HG03558 (cell line): ENCODE data around the gene C11orf87.

ENCODE experiments used
- ATAC-seq: cut with Tn5 transposase; IDR thresholded peaks from one replicate; pipeline ENCODE4 v1.9.1; 2021; ENCODE audit warnings: moderate number of reproducible peaks; ENCODE audit not compliant: unreplicated experiment; ENCODE audit errors: extremely low read depth

Gene C11orf87

DNA sequence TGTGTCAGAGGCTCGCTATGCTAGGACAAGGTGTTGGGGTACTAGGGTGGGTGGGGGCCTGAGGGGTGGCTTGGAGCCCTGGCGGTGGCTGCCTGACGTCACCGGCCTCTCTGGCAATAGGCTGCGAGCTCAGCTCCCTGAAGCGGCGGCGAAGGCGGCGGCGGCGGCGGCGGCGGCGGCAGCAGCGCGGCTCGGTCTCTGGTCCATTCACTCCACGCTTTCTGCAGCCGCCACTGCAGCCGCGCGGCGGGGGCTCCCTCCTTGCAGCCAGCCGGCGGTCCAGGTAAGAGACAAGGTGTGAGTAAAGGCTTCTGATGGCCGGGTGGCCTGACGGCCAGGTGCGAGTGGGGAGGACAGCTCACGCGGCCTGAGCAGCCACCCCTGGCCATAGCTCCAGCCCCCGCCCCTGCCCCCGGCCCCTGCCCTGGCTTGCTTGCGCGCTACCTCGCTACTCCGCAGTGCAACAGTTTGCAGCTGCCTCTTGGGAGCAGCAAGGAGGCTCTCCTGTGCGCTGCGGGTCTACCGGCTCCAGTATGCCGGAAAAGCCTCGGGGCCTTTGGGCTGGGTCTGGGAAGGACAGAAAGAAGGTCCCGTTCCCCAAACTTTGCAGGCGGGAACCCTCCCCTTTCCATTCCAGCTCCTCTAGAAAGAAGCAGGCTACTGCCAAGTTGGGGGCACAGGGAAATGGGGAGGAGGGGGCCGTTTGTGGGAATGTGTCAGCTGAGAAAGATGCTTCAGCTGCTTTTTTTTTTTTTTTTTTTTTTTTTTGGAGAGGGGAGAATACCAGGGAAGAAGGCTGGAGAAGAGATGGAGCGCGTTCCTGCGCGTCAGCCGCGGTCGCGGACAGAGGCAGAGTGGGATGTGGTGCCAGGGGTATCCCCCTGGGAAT lies at the start of gene C11orf87:
C11orf87 (plus strand) TSS at position 210 of the 889 bp plus-strand sequence. CDS start 1,444 bp downstream, outside the sequence.
- ATAC-seq, result no peak

DNA sequence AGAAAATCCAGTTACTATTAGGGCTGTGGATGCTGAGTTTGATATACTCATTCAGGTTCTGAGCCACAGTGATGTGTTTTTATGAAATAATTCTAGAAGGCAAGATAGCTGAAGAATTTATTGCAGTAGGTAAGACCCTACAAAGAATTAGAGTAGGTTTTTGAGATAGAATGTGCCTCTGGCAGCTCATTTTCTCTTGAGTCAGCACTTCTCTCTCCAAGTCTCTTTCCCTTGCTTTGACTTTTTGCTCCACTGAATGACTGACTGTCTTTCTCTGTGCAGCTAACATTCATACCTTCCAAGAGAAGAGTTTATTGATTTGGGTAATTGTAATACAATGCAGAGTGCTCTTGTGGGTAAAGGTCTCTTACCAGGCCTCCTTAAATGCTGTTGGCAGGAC lies 48.0 kb upstream of the C11orf87 start:
- no peak for ATAC-seq

DNA sequence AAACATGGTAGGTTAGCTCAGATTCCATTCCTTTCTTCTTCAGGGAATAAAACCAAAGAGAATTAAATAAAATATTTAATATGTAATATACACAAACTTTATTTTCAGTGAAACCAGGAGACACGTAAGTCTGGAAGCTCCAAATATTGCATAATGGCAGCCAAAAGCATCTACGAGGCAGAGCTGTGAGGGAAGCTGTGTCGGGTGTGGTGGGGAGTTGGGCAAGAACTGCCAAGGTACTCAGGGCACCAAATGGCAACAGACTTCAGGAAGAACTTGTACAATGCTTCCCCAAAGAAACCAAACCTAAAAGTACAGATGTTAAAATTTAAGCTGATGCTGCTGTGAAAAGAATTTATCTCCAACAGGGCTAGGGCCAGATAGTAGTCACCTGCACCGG lies 47.5 kb upstream of the C11orf87 start:
- ATAC-seq, result no peak

DNA sequence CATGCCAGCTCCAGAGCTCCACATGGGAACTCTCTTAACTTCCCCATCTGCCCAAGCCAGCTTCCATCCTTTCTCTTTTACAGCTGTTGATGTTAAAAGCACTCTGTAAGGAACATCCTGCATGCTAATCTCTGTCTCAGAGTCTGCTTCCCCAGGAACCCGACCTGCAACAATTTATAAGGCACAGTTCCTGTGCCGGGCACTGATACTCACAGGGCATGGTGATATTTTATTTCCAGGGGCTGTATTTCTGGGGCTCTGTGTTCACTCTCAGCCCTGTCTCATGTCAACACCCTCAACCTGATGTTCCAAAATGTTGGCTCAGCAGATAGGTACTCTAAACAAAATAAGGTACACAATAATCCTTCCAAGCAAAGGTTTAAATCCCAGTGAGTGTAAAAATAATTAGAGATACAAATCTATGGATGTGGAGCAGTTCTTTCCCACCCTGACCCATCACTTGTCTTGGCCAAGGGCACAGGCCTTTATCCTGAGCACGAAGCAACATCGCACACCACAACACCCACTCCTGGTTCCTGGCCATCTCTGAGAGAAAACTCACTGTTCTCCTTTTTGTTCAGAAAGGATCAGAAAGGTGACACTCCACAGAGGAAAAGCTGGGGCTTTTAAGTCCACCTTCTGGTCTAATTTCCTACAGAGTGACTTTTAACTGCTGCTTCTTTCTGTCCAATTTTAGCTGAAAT lies 44.8 kb upstream of the C11orf87 start:
- no peak for ATAC-seq

DNA sequence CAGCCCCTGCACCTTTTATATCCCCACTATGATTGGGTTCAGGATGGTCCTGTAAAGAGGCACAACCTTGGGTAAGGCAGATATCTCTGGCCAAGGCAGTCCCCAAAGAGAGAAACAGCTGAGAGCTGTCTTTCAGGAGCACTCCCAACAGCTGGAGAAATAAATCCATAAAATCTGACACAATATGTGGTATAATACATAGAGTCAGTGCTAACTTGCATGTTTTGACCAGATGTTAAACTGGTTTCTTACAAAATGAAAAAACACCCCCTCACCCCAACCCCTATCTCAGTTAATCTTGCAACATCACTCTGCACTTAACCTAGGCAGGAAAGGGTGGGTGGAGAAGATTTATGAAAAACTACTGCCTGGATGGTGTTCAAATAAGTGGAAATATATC lies 44.0 kb upstream of the C11orf87 start:
- no peak for ATAC-seq

DNA sequence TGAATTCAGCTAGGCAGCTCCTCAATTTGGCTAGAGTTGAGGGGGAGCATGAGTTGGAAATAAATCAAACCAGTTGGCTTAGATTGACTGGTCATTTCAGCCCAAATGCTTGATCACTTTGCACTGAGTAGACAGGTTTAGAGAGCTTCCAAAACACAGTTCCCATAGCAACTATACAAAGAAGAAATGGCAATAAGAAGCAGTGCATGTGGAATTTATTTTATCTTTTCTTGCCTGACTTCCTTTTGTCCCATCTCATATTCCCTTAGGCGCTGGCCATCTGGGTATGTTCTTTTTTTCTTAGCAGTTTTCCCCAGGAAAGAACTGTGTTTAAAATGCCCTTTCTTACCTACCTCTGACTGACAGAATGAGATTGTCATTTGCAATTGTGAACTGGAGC lies 38.7 kb upstream of the C11orf87 start:
- no peak for ATAC-seq

DNA sequence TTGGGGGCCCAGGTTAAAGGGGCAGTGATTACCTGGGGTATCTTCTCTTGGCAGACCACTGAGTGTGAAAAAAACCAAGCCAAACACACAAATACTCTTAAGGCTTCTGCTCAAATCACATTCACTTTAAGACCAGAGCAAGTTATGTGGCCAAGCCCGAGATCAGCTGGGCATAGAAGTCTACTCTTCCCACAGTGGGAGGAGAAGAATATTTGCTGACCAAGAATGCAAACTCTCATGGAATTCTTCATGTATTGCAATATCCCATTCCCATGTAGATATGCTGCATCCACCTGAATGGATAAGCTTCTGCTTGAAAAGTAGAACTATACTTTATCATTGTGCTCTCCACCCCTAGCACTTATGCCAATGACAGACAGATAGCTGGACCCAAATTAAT lies 37.1 kb upstream of the C11orf87 start:
- ATAC-seq, result no peak

DNA sequence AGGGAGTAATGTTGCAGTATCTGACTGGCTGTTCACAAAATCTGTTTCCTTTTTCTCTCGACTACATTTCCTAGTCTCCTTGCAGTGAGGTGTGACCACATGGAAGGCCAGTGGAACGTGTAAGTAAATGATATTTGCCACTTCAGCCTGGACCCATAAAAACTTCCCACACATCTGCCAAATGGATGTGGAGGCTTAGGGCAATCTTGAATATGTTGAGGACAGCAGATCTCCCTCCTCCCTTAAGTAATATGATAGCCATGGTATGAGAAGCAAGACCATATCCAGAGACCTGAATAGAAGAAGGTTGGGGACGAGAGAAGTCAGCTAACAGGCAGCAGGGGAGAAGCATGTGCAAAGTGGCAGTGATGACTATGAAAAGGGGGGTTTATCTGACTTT lies 33.0 kb upstream of the C11orf87 start:
- ATAC-seq, result no peak

DNA sequence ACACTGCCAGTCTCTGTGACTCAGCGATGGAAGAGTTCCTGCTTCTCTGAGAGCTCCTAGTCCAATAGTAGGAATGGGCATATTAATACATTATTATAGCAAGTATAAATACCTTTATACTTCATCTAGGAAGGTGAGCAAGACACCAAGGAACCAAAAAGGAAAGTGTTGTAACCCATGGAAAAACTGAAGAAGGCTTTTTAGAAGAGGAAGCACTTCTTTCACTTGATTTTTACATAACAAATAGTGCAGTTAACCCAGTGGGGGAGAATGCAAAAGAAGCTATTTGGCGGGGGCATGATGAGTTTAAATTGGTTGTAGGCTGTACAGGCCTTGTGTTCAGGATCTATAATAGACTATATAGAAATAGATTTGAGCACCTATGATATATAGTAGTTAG lies 31.2 kb upstream of the C11orf87 start:
- no peak for ATAC-seq

DNA sequence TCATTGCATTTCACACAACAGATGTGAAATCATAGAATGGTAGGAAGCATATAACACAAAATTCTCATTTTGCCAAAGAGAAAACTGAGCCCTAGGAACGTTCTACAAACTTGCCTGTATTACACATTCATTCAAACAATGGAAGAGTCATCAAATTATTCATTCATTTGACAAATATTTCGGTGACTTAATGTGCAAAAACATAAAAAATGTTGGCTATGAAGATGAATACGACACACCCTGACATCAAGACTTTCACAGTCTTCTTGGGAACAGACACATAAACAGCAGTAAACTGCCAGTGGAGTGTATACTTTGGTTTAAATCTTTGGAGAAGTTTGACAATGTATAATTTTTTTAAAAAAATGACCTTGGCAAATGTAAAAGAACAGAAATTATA lies 20.4 kb upstream of the C11orf87 start:
- no peak for ATAC-seq

DNA sequence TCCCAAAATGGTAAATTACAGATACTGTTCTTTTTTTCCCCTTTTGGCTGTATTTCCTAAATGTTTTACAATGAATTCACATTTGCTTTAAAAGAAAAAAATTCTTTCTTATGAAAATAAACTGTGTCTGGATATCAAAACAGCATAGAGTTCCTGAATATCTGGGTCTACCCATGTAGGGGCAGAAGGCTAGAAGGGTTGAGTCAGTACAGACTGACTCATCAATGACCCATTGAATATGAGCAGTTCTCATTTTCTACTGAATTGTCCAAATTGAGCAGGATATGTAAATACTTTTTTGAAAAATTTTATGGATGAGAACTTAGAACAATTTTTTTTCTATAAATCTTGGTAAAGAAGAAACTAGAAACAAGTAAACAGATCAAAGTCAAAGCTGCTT lies 16.3 kb upstream of the C11orf87 start:
- ATAC-seq, result no peak

DNA sequence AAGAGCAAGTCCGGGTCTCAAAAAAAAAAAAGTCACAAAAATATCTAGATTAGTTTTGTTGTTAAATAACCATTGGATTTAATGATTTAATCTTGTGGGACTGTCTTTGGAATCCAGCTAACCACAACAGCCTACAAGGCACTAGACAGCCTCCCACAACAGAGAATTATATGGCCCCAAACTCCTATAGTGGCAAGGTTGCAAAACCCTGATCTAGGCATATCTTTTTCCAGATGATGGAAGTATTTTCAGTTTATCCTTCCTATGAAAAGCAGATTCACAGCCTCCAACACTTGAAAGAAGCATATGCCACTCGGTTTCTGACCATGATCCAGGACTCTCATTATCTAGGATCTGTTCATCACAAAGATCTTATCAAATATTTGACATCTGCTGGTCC lies 5.4 kb upstream of the C11orf87 start:
- ATAC-seq, result no peak

DNA sequence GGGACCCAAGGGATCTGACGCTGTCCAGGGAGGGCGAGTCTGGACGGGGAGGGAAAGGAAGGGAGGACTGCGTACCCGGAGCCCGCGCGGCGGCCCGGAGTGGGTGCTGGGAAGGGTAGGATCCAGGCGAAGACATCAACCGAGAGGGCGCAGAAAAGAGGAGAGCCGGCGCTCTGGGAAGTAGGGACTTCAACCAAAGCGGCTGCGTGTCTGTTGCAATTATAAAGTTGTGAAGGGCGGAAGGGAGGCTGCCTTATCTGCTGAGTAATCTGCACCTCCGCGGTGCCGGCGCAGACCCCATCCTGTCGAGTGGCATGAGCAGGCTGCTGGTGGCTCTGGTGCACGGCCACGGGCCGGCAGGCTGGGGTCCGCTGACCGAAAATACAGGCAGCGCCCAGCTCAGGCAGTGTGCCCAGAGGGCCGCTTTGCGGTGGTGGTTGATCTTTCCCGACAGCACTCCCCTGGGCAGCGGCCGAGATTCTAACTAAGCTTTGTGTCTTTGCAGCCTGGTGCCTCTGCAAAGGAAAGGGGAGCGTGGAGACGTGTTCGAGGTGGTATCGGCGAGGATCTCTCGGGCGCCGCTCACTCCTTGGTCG lies 978 bp downstream of the C11orf87 start:
- ATAC-seq, result no peak

DNA sequence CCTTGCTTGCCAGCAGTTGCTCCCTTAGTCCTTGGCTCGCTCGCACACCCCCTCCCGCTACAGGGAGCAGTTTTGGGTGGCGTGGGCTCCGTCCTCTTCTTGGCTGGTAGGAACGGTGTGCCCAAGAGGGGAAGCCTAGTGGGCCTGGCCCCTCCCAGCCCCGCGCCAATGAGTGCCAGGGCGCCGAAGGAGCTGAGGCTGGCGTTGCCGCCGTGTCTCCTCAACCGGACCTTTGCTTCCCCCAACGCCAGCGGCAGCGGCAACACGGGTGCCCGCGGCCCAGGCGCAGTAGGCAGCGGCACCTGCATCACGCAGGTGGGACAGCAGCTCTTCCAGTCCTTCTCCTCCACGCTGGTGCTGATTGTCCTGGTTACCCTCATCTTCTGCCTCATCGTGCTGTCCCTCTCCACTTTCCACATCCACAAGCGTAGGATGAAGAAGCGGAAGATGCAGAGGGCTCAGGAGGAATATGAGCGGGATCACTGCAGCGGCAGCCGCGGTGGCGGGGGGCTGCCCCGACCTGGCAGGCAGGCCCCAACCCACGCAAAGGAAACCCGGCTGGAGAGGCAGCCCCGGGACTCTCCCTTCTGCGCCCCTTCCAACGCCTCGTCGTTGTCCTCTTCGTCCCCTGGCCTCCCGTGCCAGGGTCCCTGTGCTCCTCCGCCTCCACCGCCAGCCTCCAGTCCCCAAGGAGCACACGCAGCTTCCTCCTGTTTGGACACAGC lies 1.6 kb downstream of the C11orf87 start:
- no peak for ATAC-seq

DNA sequence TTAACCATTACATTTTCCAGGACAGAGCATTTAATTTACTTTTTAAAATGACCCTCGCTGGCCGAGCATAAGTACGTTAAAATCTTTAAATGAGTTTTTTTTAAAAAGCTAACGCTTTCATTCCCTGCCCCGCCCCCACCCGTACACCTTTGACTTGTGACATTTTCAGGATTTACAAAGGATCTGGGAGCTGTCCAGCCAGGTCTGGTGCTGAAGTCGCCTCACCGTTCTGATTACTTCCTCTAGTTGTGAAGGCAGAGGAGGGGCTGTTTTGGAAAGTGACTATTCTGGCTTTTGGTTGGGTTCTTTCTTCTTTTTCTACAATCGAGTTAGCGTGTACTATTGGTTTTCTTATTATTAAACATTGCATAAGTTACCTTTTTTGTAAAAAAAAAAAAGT lies 2.9 kb downstream of the C11orf87 start:
- ATAC-seq, result no peak

DNA sequence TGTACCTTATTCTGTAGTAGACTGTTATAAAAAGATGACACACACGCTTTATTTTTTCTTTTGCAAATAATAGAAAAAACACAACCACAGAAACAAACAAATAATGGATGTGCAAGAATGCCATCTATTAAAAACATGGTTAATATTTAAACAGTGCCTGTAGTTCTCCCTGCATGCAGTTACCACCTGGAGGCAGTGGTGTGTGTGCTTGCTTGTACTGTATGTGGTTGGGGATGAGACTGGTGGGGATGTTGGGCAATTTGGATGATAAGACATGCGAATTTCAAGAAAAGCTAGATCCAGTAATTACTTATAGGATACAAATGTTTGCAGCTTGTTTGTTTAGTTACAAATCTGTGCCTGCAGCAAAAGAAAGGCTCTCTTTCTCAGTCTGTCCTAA lies 3.6 kb downstream of the C11orf87 start:
- no peak for ATAC-seq

DNA sequence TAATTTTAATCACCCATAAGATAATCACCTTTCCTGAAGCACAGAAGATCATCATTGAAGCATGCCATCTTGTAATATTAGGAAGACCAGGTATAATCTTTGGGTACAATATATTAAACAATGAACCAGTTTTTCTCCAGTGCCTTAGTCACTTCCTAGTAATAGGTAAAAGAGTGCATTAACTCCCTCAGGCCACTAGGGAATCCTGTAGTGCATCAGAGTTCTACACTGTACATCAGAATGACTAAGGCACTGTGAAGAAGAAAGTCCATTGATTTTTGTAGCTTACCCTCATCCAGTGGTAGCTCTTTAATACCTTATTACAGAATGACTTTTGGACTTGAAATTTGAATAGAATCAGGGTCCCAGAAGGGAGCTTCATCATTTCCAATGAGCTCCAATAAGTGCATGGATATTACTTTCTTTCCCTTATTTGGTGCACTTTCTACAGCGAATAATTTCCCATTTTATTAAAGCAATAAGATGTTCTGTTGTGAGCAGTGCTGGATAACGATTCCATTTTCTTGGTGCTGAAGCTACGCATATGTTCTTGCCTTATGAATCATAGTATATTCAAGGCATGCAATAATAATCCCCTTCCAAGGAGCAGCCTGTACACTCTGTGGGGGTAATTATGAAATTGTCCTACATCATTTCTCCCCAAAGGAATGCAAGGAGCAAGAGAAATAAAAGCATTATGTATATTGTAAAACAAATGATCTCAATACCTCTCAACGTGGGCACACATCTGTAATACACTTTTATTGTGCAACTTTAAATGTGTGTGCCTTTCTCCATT lies 4.7 kb downstream of the C11orf87 start:
- ATAC-seq, result no peak

DNA sequence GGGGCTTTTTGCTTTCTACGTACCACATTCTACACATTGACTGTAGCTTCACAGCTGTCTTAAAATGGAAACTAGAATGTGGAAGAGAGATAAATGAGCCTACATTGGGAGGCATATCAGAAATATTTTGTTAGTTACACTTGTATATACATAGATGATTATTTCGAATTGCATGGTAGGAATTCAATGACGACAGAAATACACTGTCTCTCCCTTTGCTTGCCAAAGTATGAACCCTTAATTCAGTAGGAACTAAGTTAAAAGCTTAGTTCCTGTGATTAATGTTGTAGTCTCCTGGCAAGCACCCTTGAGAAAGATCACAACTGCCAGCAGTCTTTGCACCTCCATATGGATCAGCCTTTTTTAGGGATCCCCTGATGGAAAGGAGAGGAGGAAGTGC lies 10.1 kb downstream of the C11orf87 start:
- no peak for ATAC-seq

DNA sequence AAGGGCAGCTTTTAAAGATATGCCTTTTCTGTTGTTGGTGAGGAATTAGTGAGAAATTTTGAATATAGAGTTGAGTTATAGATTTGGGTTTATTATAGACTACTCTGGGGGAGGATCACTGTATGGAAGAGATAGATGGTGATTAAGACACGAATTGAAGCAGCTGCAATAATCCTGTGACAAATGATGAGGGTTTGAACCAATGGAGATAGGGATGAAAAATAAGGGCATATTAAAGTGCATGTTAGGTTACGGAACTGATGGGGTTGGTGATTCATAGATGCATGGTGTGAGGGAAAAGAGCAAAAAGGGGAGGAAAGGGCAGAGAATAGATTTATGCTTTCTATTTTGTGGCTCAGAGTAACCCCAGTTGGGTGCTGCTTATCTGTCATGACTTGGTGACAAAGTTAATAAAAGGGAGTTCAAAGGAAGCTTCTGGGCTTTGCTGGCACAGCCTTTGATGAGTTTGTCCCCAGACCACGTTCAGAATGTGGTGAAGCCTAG lies 11.8 kb downstream of the C11orf87 start:
- no peak for ATAC-seq
